ENCODE data around the gene ATG9B. TPM values are rescaled to one million over a fixed set of nuclear protein-coding genes. Genes with fewer than 3 reads are reported as not detected.

The ATG9B gene
- total and polyA plus RNA-seq, 9 of the 15 experiments (the other 6 are each of a cell fraction or from before 2014, with no cell fraction given) = 0.29 to 8.0 (median 2.1) TPM

- TF ChIP-seq ZNF280A (IDR thresholded peaks at IDR 0.05; ENCODE audit: low read depth, partially characterized antibody) = peak; percentile 99
- TF ChIP-seq JUND (IDR thresholded peaks at IDR 0.05; ENCODE audit: borderline replicate concordance, low read depth, low read length) = peak; percentile 55
- TF ChIP-seq JUND (tag; IDR thresholded peaks at IDR 0.05; ENCODE audit: borderline replicate concordance, low read depth, low read length) = peak; percentile 35; the same call in 1 of the 3 replicates
- TF ChIP-seq PURB (CRISPR knock-in tag; IDR thresholded peaks at IDR 0.05; ENCODE audit: low read depth) = no peak
- no peak for TF ChIP-seq MBD2 (IDR thresholded peaks at IDR 0.05; ENCODE audit: borderline replicate concordance, low read depth)
- TF ChIP-seq ATF3 (IDR thresholded peaks at IDR 0.05) = peak; percentile 79
- no peak for TF ChIP-seq ATF3 (CRISPR knock-in tag; conservative IDR thresholded peaks at IDR 0.05)
- TF ChIP-seq STAT5B (CRISPR knock-in tag; IDR thresholded peaks at IDR 0.05) = no peak
- 0 out of 2 replicates have a peak, but pooled peaks have one; percentile 30 for TF ChIP-seq MIER1 (IDR thresholded peaks at IDR 0.05; ENCODE audit: low read depth)
- TF ChIP-seq CBFA2T3 (IDR thresholded peaks at IDR 0.05) = 0 out of 2 replicates have a peak, but pooled peaks have one; percentile 27
- no peak for TF ChIP-seq STAG1 (CRISPR knock-in tag; IDR thresholded peaks at IDR 0.05; ENCODE audit: borderline replicate concordance)
- TF ChIP-seq CAMTA2 (CRISPR knock-in tag; conservative IDR thresholded peaks at IDR 0.05) = no peak
- TF ChIP-seq CREB1 (IDR thresholded peaks at IDR 0.05) = no peak
- TF ChIP-seq CREB1 (CRISPR knock-in tag; IDR thresholded peaks at IDR 0.05) = no peak
- no peak for TF ChIP-seq PHF21A (IDR thresholded peaks at IDR 0.05; ENCODE audit: borderline replicate concordance, low read depth)
- no peak for TF ChIP-seq PATZ1 (CRISPR knock-in tag; IDR thresholded peaks at IDR 0.05; ENCODE audit: borderline replicate concordance)
- TF ChIP-seq TRIM28 (IDR thresholded peaks at IDR 0.05) = peak; percentile 97
- TF ChIP-seq ATF4 (CRISPR knock-in tag; IDR thresholded peaks at IDR 0.05) = no peak
- no peak for TF ChIP-seq NCOR1 (IDR thresholded peaks at IDR 0.05)
Measured at GRCh38 chr7:150990416-150991186, 33.7 kb downstream of the ATG9B start, which contains the start of gene NOS3 (continued).
